Cardiac septum (tissue), 1 donor: ENCODE measurements around the gene PHACTR2. TPM values are rescaled to one million over a fixed set of nuclear protein-coding genes. Genes with fewer than 3 reads are reported as not detected.
"Not testable (repeated sequence)": the region's sequence is repeated elsewhere in the genome, so short reads cannot be mapped to it uniquely, and the experiment has no call there.

Source experiments
- DNase-seq: peaks from one replicate; pipeline ENCODE4 v3.0.0-alpha.2; 2020; ENCODE audit warnings: low spot score
- intact Hi-C: fragments of 100-400 bp; cut with DNase I; formaldehyde crosslinking; loops from one replicate; pipeline ENCODE4 v1.14.0; 2022
- total RNA-seq: library from RNA; stranded (reverse); fragmentation: NEBNext Ultra II Directional; extraction: Animal tissue kit (Norgen Biotek cat#: 25700); gene quantifications from one replicate; pipeline ENCODE4 v1.2.1, GENCODE V29; 2021
- donor health status: DM: no; HTN: no; CAD: no.

PHACTR2 gene
- total RNA-seq, 1 donor from 2014 or later, result 59.3 TPM

- DNase-seq, result no peak
- intact Hi-C loops, result no loop called here
These were observed 194.4 kb downstream of the PHACTR2 start for GRCh38 chr6:143872201-143872600.

- DNase-seq, intact Hi-C loops: not testable (repeated sequence)
These were observed 195.8 kb downstream of the PHACTR2 start for GRCh38 chr6:143873600-143873999.

GRCh38 chr6:143874503-143874902 lies 196.7 kb downstream of the PHACTR2 start:
- intact Hi-C loops, DNase-seq: not testable (repeated sequence)

GRCh38 chr6:143877584-143878271 lies 200.0 kb downstream of the PHACTR2 start:
- DNase-seq, result no peak
- intact Hi-C loops, result no loop called here

- no peak for DNase-seq
- intact Hi-C loops, result no loop called here
These were observed 200.6 kb downstream of the PHACTR2 start for GRCh38 chr6:143878272-143878760.

GRCh38 chr6:143880412-143880811 lies 202.6 kb downstream of the PHACTR2 start:
- intact Hi-C loops, result no loop called here
- DNase-seq, result no peak

Other genes starting within 250 kb of the PHACTR2 start
- gene ADAT2, start 227.3 kb upstream of the PHACTR2 start, total RNA-seq, result 2.2 TPM
- 23.1 TPM for gene PEX3, start 227.2 kb upstream of the PHACTR2 start, total RNA-seq
- gene FUCA2, start 166.2 kb upstream of the PHACTR2 start, total RNA-seq, result 37.8 TPM
- 14.6 TPM for gene LTV1, start 165.4 kb downstream of the PHACTR2 start, total RNA-seq
- gene ZC2HC1B, start 186.5 kb downstream of the PHACTR2 start, total RNA-seq, result not detected